Measurements from ENCODE around the gene CCL4L2.
A peak's percentile ranks its signal among the peaks of the same experiment; 100 is the strongest.
"Not testable (repeated sequence)": the region's sequence is repeated elsewhere in the genome, so short reads cannot be mapped to it uniquely, and the experiment has no call there.

The CCL4L2 gene

DNA sequence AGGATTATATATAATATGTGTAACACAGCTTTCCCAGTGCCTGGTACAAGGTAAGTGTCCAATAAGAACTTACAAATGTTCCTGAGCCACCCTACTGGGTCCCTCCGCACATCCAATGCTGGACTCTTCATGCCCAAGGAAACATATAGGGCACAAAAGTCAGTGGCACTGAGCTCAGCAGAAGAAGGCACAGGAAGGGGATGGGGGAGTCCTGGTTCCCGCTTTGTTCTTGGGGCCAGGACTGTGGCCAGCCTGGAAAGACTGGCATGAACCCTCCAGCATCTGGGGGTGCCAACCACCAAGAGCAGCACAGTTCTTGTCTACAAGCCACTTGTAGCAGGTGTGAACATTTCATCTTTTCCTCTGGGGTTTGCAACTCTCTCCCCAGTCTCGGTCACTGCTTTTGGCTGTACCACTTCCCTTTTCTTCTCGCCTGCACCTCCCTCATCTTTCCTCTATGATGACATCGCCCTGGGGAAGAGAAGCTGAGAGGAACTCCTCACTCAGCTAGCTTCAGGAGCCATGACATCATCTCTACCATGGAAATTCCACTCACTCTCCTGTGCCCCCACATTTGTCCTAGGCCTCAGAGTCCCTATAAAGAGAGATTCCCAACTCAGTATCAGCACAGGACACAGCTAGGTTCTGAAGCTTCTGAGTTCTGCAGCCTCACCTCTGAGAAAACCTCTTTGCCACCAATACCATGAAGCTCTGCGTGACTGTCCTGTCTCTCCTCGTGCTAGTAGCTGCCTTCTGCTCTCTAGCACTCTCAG, at the start of gene CCL4L2:
Gene CCL4L2 (plus strand): TSS at position 625 of the 773 bp plus-strand sequence.
- in situ Hi-C loops (cut with HindIII; ENCODE audit: low sequenced_read_pairs) = loop anchor here (25.0 kb wide), 2 partner anchors 98 to 277 kb away; partner anchors contain the start of genes CCL4 and ZNHIT3
- H3K4me3 ChIP-seq (ENCODE audit: low read depth, low read length); DNase-seq (ENCODE audit: low read depth): not testable (repeated sequence)

DNA sequence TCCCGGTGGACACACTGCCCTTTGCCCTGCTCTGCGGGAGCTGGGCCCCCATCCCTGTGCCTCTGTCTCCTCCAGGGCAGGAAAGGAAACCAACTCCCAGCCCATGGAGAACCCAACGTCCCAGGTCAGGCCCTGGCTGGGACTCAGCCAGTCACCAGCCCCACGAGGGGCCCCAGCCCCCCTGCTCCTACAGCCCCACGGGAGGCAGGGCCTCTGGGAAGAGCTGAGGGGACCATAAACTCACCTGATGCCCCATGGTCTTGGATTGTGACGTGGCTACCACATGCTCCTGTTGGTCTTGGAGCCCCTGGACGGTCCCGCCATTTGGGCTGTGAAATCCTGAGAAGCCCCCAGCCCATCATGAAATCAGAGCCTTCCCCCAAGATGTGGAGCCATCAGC, 42.0 kb upstream of the CCL4L2 start:
- DNase-seq (ENCODE audit: low read depth); H3K4me3 ChIP-seq (ENCODE audit: low read depth, low read length); in situ Hi-C loops (cut with HindIII; ENCODE audit: low sequenced_read_pairs): not testable (repeated sequence)

DNA sequence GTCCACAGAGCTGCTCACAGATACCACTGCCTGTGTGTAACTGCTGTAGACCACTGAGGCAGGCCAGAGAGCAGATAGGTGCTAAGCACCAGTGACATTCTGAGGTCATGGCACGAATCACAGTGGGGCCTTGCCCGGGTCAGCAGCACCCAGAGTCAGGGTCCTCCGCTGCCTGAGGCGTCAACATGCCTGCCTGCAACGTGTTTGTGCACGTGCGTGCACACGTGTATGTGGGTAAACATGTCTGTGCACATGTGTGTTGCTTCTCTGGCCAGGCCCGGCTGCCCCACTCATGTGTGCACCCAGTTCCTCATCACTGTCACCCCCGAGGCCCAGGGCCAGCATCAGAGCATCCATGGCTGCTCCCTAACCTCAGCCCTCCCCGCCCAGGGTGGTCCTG, 34.3 kb upstream of the CCL4L2 start, which contains the start of gene TBC1D3B:
Gene TBC1D3B (minus strand): TSS at position 101 of the 400 bp plus-strand sequence. CDS start 1,586 bp downstream, outside the sequence.
- in situ Hi-C loops (cut with HindIII; ENCODE audit: low sequenced_read_pairs); H3K4me3 ChIP-seq (ENCODE audit: low read depth, low read length); DNase-seq (ENCODE audit: low read depth): not testable (repeated sequence)

DNA sequence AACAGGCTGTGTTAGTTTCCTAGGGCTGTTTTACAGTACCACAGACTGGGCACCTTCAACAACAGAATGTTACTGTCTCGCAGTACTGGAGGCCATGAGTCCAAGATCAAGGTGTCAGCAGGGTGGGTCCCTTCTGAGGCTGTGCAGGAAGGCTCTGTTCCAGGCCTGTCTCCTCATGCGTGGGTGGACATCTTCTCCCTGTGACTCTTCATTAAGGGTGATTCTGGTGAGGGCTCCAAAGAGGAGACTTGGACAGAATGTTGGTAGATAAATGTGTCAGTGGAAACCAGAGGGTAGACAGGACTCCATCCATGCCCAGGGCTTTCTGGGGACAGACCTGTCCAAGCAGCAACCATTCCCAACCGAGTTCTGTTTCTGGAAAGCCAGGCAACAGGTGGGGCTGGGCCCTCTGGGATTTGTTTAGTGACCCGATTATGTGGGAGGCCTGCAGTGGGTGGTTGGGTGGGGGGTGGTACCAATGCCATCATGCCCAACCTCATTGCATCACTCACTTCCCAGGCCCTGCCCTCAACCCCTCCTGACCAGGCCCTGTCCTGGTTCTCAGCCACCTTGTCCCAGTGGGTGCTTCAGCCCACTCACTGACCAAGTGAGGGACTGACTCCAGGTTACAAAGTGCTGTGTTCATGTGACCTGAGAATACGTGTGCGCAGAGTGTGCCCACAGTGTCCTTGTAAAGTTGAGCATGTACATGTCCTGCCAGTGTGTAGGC, 29.3 kb upstream of the CCL4L2 start:
- DNase-seq (ENCODE audit: low read depth); in situ Hi-C loops (cut with HindIII; ENCODE audit: low sequenced_read_pairs); H3K4me3 ChIP-seq (ENCODE audit: low read depth, low read length): not testable (repeated sequence)

DNA sequence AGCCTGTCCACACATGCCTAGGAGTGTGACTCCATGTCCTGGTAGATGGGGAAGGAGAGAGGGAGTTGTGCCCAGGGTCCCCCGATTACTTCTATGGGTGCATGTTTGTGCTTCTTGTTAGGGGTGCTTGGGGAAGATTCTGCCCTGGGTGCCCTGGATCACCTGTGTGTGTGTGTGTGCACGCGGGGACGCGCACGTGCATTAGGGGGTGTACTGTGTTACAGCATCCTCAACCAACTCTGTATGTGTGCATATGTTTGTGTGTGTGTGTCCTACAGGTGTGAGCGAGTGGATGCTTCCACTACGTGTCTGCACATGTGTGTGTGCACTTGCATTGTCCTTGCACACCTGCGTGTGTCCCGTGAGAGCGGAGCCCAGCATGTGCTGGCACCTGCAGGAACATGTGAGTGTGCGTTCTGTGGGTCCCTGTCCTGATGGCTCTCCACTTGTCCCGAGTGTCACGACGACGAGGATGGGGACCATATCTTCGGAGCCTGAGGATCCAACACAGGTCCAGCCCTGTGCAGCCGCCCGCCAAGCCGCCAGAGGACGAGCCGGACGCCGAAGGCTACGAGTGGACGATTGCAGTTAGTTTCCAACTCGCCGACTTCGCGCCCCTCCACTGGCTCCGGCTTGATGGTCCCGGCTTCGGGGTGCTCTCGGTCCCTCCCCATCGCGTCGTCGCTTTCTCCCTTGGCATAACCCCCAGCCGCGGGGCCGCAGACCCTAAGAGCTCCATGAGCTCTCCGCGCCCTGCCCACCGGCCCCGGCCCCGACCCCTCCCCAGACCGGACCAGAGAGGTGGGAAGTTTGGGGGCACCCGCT, 28.5 kb upstream of the CCL4L2 start:
- H3K4me3 ChIP-seq (ENCODE audit: low read depth, low read length) = peak overlapping the region; percentile 49
- TF ChIP-seq, protein P1, sequence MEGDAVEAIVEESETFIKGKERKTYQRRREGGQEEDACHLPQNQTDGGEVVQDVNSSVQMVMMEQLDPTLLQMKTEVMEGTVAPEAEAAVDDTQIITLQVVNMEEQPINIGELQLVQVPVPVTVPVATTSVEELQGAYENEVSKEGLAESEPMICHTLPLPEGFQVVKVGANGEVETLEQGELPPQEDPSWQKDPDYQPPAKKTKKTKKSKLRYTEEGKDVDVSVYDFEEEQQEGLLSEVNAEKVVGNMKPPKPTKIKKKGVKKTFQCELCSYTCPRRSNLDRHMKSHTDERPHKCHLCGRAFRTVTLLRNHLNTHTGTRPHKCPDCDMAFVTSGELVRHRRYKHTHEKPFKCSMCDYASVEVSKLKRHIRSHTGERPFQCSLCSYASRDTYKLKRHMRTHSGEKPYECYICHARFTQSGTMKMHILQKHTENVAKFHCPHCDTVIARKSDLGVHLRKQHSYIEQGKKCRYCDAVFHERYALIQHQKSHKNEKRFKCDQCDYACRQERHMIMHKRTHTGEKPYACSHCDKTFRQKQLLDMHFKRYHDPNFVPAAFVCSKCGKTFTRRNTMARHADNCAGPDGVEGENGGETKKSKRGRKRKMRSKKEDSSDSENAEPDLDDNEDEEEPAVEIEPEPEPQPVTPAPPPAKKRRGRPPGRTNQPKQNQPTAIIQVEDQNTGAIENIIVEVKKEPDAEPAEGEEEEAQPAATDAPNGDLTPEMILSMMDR (IDR thresholded peaks at IDR 0.05; ENCODE audit: low read depth, low read length, missing control alignments) = peak; percentile 6
- in situ Hi-C loops (cut with HindIII; ENCODE audit: low sequenced_read_pairs) = no loop called here
- no peak for DNase-seq (ENCODE audit: low read depth)

DNA sequence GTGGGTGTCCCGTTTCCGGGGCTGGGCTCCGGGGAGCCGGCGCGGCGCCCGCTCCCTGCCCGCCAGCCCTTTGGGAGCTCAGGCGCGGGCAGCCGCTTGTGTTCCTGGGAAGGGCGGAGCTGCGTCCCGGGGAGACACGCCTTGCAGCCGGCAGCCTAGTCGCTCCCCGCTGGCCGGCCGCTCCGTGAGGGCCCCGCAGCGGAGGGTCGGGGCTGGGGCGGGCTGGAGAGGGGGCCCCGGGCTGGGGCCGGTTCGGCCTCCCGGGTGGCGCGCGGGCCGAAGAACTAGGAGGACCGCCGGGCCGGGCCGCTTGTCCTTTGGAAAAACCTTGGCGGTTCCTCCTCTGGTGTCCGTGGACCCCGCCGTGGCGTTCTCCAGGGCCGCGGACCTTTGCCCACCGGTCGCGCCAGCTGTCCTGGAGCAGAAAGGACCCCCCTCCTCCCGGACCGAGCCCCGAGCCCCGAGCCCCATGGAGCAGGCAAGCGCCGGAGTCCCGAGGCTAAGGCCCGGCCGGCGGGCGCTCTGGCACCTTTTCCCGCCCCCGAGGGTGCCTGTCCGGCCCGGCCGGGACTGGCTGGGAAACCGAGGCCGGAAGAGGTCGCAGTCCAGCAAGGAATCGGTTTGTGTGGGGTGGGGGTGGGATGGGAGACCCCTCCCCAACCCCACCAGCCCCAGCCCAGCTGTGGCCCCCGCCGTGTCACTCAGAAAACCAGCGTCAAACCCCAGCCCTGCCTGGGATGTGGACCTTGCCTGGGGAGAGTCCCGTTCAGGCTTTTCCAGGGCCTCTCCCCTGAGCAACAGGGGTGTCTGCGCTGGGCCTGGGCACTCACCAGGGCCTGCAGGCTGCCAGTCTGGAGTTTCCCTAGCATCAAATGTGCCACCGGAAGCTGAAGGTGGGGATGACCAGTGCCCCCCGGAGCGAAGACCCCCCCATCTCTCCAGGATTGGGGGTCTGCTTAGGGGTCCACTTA, 27.6 kb upstream of the CCL4L2 start:
- DNase-seq (ENCODE audit: low read depth) = peak; percentile 16
- in situ Hi-C loops (cut with HindIII; ENCODE audit: low sequenced_read_pairs) = no loop called here
- TF ChIP-seq, protein P1 (IDR thresholded peaks at IDR 0.05; ENCODE audit: low read depth, low read length, missing control alignments) = no peak
- H3K4me3 ChIP-seq (ENCODE audit: low read depth, low read length) = peak overlapping the region; percentile 49

DNA sequence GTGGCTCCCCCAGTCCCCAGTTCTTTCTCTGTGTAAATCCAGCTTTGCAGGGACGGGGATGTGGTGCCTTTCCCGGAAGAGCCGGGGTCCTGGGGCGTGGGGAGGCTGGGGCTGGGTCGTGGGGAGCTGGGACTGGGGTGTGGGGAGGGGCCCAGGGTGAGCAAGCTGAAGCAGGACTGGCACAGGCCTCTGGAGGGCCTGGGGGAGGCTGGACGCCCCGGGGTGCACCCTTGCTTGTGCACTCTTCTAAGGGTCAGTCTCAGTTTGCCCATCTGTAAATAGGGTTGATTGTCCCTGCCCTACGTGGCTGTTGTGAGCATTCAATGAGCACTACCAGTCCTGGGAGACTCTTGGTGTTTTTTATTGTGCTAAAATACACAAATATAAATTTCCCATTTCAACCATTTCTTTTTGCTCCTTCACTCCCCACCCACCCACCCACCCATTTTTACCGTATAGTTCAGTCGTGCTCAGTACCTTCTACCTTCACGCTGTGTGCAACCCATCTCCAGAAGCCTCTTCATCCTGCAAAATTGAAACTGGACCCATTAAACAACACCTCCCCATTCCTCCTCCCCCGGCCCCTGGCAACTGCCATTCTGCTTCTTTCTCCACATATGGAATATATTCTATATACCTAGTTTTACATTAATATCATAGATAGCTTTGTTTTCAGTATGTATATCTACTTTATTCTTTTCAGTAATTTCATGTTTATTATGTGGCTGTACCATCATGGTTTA, 26.7 kb upstream of the CCL4L2 start:
- peak overlapping the region; percentile 49 for H3K4me3 ChIP-seq (ENCODE audit: low read depth, low read length)
- DNase-seq (ENCODE audit: low read depth) = no peak
- TF ChIP-seq, protein P1 (IDR thresholded peaks at IDR 0.05; ENCODE audit: low read depth, low read length, missing control alignments) = no peak
- in situ Hi-C loops (cut with HindIII; ENCODE audit: low sequenced_read_pairs) = no loop called here
